ENCODE data around the gene ZNF407. TPM values are rescaled to one million over a fixed set of nuclear protein-coding genes. Genes with fewer than 3 reads are reported as not detected.

The ZNF407 gene
- total and polyA plus RNA-seq, 10 donors, result 2.0 to 41.0 (median 26.3) TPM

- H3K9me3 ChIP-seq, result no peaks in the 10 kb centered on the region
- no peak for DNase-seq
- TF ChIP-seq POLR2AphosphoS5 (IDR thresholded peaks at IDR 0.05), result no peak
- TF ChIP-seq POLR2A (IDR thresholded peaks at IDR 0.05), result no peak
- no peak for TF ChIP-seq CTCF (IDR thresholded peaks at IDR 0.05 in 8 of 11, conservative IDR thresholded peaks at IDR 0.05 in 3 of 11)
- H3K27ac ChIP-seq, result no peak overlapping the region
- intact Hi-C loops (cut with DNase I; ENCODE audit: low total_unique reads), result no loop called here
- peaks cover under 1 to 18% (median 8%) of the 10 kb centered on the region in 6 donors for H3K4me1 ChIP-seq
- no peaks in the 10 kb centered on the region for H3K27me3 ChIP-seq (replicated peaks in 1 of 7)
- H3K4me3 ChIP-seq, result no peak overlapping the region
- H3K36me3 ChIP-seq, result no peaks in the 10 kb centered on the region
These were observed 6.7 kb downstream of the ZNF407 start for GRCh38 chr18:74604361-74604760.

GRCh38 chr18:74604774-74605173 lies 7.1 kb downstream of the ZNF407 start:
- Histone ChIP-seq H3K4me1 (peaks cover 0 to 15% (median 5%) of the 10 kb centered on the region in 6 donors), H3K4me3 (no peak overlapping the region), H3K27ac (no peak overlapping the region), H3K36me3 (no peaks in the 10 kb centered on the region), H3K9me3 (no peaks in the 10 kb centered on the region), H3K27me3 (replicated peaks in 1 of 7) (no peaks in the 10 kb centered on the region)
- TF ChIP-seq POLR2A (IDR thresholded peaks at IDR 0.05), result no peak
- no peak for TF ChIP-seq CTCF (IDR thresholded peaks at IDR 0.05 in 8 of 11, conservative IDR thresholded peaks at IDR 0.05 in 3 of 11)
- TF ChIP-seq POLR2AphosphoS5 (IDR thresholded peaks at IDR 0.05), result no peak
- 79 to 91% (median 81%) methylated on average over 4 of the region's 4 CpGs for WGBS, 5 donors
- intact Hi-C loops (cut with DNase I; ENCODE audit: low total_unique reads), result no loop called here
- no peak for DNase-seq

GRCh38 chr18:74608681-74609080 lies 11.0 kb downstream of the ZNF407 start:
- H3K27ac ChIP-seq, result no peak overlapping the region
- WGBS, 5 donors, result 93 to 96% (median 95%) methylated on average over 2 of the region's 2 CpGs
- TF ChIP-seq CTCF (IDR thresholded peaks at IDR 0.05 in 8 of 11, conservative IDR thresholded peaks at IDR 0.05 in 3 of 11) (no peak), POLR2A (IDR thresholded peaks at IDR 0.05) (no peak), POLR2AphosphoS5 (IDR thresholded peaks at IDR 0.05) (no peak)
- peaks cover 0 to 38% (median 2%) of the 10 kb centered on the region in 6 donors for H3K4me1 ChIP-seq
- intact Hi-C loops (cut with DNase I; ENCODE audit: low total_unique reads), result no loop called here
- no peaks in the 10 kb centered on the region for H3K36me3 ChIP-seq
- no peak for DNase-seq
- H3K4me3 ChIP-seq, result no peak overlapping the region
- no peaks in the 10 kb centered on the region for H3K9me3 ChIP-seq
- no peaks in the 10 kb centered on the region for H3K27me3 ChIP-seq (replicated peaks in 1 of 7)

GRCh38 chr18:74609535-74609934 lies 11.9 kb downstream of the ZNF407 start:
- intact Hi-C loops (cut with DNase I; ENCODE audit: low total_unique reads), result no loop called here
- no peak overlapping the region for H3K4me3 ChIP-seq
- WGBS, 5 donors, result 69 to 90% (median 82%) methylated on average over 3 of the region's 3 CpGs

More at GRCh38 chr18:74609535-74609934, 11.9 kb downstream of the ZNF407 start:
- no peak for TF ChIP-seq POLR2AphosphoS5 (IDR thresholded peaks at IDR 0.05)
- TF ChIP-seq POLR2A (IDR thresholded peaks at IDR 0.05), result no peak
- no peak for TF ChIP-seq CTCF (IDR thresholded peaks at IDR 0.05 in 8 of 11, conservative IDR thresholded peaks at IDR 0.05 in 3 of 11)
- H3K27ac ChIP-seq, result no peak overlapping the region
- DNase-seq, result no peak
- peaks cover 0 to 39% (median under 1%) of the 10 kb centered on the region in 6 donors for H3K4me1 ChIP-seq
- no peaks in the 10 kb centered on the region for H3K27me3 ChIP-seq (replicated peaks in 1 of 7)
- H3K36me3 ChIP-seq, result no peaks in the 10 kb centered on the region
- peaks cover 0 to 4% (median under 1%) of the 10 kb centered on the region in 8 donors for H3K9me3 ChIP-seq
